SK-N-MC (cell line): ENCODE results near the gene HES5.

Source experiments
- EZH2 ChIP-seq: fragments of 200-600 bp; sonication (generic); IDR thresholded peaks from one replicate; pipeline ENCODE4 v1.6.1; 2017; ENCODE audit warnings: antibody characterized with exemption
- FOXP2 ChIP-seq: optimal IDR thresholded peaks from 2 replicates; pipeline ENCODE3; 2011; ENCODE audit warnings: mild to moderate bottlenecking, moderate library complexity; ENCODE audit not compliant: insufficient read depth; ENCODE audit errors: extremely low read length, control extremely low read depth
- POLR2AphosphoS5 ChIP-seq: IDR thresholded peaks from 2 replicates; pipeline ENCODE4 v1.6.1; 2012; ENCODE audit warnings: mild to moderate bottlenecking, low read depth, low read length, borderline replicate concordance

GRCh38 chr1:2488688-2489087 lies 41.4 kb downstream of the HES5 start:
- TF ChIP-seq EZH2 = no peak
- TF ChIP-seq POLR2AphosphoS5 = no peak
- TF ChIP-seq FOXP2 = no peak
